ENCODE results near the gene CCDC137.

Gene CCDC137

GRCh38 chr17:81705518-81706231 is 39.1 kb downstream of the CCDC137 start:
- in situ Hi-C loops (cut with HindIII; ENCODE audit: low sequenced_read_pairs) = no loop called here
- DNase-seq (ENCODE audit: low read depth, low spot score) = no peak
- H3K4me3 ChIP-seq (ENCODE audit: low read depth, low read length) = no peak overlapping the region
- TF ChIP-seq, protein P1, sequence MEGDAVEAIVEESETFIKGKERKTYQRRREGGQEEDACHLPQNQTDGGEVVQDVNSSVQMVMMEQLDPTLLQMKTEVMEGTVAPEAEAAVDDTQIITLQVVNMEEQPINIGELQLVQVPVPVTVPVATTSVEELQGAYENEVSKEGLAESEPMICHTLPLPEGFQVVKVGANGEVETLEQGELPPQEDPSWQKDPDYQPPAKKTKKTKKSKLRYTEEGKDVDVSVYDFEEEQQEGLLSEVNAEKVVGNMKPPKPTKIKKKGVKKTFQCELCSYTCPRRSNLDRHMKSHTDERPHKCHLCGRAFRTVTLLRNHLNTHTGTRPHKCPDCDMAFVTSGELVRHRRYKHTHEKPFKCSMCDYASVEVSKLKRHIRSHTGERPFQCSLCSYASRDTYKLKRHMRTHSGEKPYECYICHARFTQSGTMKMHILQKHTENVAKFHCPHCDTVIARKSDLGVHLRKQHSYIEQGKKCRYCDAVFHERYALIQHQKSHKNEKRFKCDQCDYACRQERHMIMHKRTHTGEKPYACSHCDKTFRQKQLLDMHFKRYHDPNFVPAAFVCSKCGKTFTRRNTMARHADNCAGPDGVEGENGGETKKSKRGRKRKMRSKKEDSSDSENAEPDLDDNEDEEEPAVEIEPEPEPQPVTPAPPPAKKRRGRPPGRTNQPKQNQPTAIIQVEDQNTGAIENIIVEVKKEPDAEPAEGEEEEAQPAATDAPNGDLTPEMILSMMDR (IDR thresholded peaks at IDR 0.05; ENCODE audit: low read depth, low read length) = no peak

DNA sequence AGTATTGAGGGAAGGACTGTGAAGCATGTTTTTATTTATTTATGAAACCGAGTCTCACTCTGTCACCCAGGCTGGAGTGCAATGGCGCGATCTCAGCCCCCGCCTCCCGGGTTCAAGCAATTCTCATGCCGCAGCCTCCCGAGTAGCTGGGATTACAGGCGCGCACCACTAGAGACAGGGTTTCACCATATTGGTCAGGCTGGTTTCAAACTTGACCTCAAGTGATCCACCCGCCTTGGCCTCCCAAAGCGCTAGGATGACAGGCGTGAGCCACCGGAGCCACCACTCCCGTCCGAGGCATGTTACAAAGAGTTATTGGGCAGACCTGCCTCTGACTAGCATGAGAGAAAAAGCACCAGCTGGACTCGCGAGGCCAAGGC is 39.7 kb downstream of the CCDC137 start:
- TF ChIP-seq, protein P1 (IDR thresholded peaks at IDR 0.05; ENCODE audit: low read depth, low read length) = no peak
- no peak overlapping the region for H3K4me3 ChIP-seq (ENCODE audit: low read depth, low read length)
- no peak for DNase-seq (ENCODE audit: low read depth, low spot score)
- in situ Hi-C loops (cut with HindIII; ENCODE audit: low sequenced_read_pairs) = no loop called here

DNA sequence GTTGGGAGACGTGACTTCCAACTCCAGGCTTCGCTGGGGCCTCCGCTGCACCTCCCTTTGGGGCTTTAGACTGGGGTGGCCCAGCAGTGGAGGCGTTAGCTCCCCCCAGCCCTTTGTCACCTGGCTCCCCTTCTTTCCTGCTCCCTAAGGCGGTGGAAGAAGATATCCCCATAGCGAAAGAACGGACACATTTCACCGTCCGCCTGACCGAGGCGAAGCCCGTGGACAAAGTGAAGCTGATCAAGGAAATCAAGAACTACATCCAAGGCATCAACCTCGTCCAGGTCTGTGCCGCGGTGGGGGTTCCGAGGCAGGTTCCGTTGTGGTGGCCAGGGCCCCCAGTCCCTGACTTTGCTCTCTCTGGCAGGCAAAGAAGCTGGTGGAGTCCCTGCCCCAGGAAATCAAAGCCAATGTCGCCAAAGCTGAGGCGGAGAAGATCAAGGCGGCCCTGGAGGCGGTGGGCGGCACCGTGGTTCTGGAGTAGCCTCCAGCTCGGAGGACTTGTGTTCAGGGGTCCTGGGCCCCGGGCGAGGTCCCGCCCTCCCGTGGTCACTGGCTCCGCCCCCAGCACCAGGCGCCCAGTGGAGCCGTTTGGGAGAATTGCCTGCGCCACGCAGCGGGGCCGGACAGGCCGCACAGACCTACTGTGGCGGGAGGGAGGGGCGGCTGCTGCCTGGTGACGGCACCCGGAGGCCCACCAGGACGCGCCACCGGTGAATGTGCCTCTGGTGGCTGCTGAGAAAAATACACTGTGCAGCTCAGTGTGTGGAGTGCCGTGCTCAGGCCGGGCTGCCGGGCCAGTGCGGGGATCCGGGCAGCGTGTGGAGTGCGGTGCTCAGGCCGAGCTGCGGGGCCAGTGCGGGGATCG is 40.5 kb downstream of the CCDC137 start:
- no peak overlapping the region for H3K4me3 ChIP-seq (ENCODE audit: low read depth, low read length)
- TF ChIP-seq, protein P1 (IDR thresholded peaks at IDR 0.05; ENCODE audit: low read depth, low read length) = no peak
- in situ Hi-C loops (cut with HindIII; ENCODE audit: low sequenced_read_pairs) = no loop called here
- DNase-seq (ENCODE audit: low read depth, low spot score) = no peak

DNA sequence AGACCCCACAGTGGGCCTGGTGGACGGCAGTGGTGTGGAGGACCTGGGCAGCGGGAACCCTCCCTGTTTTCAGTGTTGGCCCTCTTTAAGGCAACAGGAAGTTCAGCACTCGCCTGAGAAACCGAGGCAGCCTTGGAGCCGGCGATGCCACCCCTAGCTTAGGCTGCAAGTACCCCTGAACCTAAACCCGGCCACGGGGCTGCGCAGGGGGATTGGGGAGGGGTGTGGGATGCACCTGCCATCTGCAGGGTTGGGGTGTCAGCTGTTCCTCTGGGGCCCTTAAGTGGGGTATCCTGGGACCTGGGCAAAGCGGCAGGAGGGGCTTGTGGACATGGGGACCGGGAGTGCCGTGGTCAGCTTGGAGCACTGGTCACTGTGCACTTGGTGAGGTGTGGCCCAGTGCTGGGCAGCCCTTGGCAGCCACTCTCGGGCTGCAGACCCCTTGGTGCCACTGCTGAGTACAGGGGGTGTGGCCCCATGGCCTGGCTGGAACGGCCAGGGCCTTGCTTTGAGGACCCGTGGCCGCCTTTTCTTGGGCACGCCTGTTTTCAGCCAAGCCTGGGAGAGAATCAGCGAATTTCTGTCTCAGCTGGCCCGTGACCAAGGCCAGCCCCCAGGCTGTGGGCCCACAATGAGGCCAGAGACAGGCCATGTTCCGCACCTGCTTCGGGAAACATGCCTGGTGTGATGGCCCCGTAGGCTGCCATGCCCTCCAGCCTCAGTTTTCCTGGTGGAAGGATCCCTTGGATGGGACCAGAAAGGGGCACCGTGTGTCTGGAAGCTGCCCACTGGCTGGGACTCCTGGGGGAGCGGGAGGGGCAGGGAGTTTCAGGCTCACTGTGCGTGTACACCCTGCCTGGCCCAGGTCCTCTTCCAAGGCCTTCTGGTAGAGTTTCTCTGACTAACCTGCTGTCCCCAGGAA is 41.4 kb downstream of the CCDC137 start:
- in situ Hi-C loops (cut with HindIII; ENCODE audit: low sequenced_read_pairs) = no loop called here

GRCh38 chr17:81708739-81709185 is 42.2 kb downstream of the CCDC137 start:
- no peak overlapping the region for H3K4me3 ChIP-seq (ENCODE audit: low read depth, low read length)
- no peak for DNase-seq (ENCODE audit: low read depth, low spot score)
- TF ChIP-seq, protein P1 (IDR thresholded peaks at IDR 0.05; ENCODE audit: low read depth, low read length) = no peak
- in situ Hi-C loops (cut with HindIII; ENCODE audit: low sequenced_read_pairs) = no loop called here

More for the DNA sequence above, 41.4 kb downstream of the CCDC137 start:
- TF ChIP-seq, protein P1 (IDR thresholded peaks at IDR 0.05; ENCODE audit: low read depth, low read length) = no peak
- H3K4me3 ChIP-seq (ENCODE audit: low read depth, low read length) = no peak overlapping the region
- no peak for DNase-seq (ENCODE audit: low read depth, low spot score)
